ENCODE measurements around the gene TENT4A. TPM values are rescaled to one million over a fixed set of nuclear protein-coding genes. Genes with fewer than 3 reads are reported as not detected.

Gene TENT4A
- total and polyA plus RNA-seq, 10 of the 15 experiments (the other 5 are each of a cell fraction or from before 2014, with no cell fraction given), result 1.4 to 30.6 (median 12.5) TPM

DNA sequence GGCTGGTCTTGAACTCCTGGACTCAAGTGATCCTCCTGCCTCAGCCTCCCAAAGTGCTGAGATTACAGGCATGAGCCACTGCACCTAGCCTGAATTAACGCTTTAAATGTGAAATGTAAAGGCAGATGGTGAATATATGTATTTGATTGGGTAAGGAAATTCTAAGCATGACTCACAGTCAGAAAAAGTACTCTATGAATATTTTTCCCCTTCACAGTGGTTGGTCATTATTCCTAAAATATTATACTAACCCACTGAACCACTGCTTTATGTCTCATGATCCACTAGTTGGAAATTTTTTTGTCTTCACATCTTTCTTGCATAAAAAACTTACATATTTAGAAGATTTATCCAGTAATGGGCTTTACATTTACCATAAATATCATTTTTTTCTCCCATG is 14.5 kb upstream of the TENT4A start:
- Histone ChIP-seq H3K79me2 (ENCODE audit: control insufficient read depth, insufficient read depth, low read length) (no peaks in the 10 kb centered on the region), H4K20me1 (ENCODE audit: control insufficient read depth, insufficient read depth) (no peaks in the 10 kb centered on the region), H3K36me3 (ENCODE audit: control insufficient read depth in 2 of 2, insufficient read depth in 2 of 2, low read length in 1 of 2) (no peaks in the 10 kb centered on the region), H3K4me1 (ENCODE audit: control insufficient read depth, insufficient read depth, low read length) (no peaks in the 10 kb centered on the region), H3K9ac (ENCODE audit: control insufficient read depth, insufficient read depth, low read length) (no peak overlapping the region), H3K9me3 (replicated peaks; ENCODE audit: control insufficient read depth, insufficient read depth, low read length) (peaks cover 1% of the 10 kb centered on the region; the same call in 2 of the 3 replicates), H3K27me3 (replicated peaks in 1 of 2; ENCODE audit: control insufficient read depth in 2 of 2, insufficient read depth in 2 of 2, low read length in 1 of 2) (no peaks in the 10 kb centered on the region; a peak in 1 of 4 replicates), H3K27ac (ENCODE audit: control insufficient read depth, insufficient read depth) (no peak overlapping the region), H3K4me2 (ENCODE audit: control insufficient read depth, insufficient read depth) (no peak overlapping the region), H2AFZ (ENCODE audit: control insufficient read depth, low read depth, low read length) (no peak overlapping the region), H3K4me3 (no peak overlapping the region)
- ChIA-PET SMC1A (ENCODE audit: uncharacterized antibody, unreplicated experiment) (interaction anchor here (1.7 to 2.4 kb wide), 2 partner anchors 11 to 46 kb away, joined by 4 to 7 read pairs; no protein-coding TSS in a partner anchor), RAD21 (ENCODE audit: unreplicated experiment) (no interaction called here), CTCF (no interaction called here), POLR2A (no interaction called here)
- in situ Hi-C loops (cut with MboI) (no loop called here), intact Hi-C loops (cut with micrococcal nuclease; ENCODE audit: unreplicated experiment) (no loop called here)
- ATAC-seq (no peak), DNase-seq (ENCODE audit: low read depth, low spot score) (no peak), FAIRE-seq (no peak)
- TF ChIP-seq NFYA (IDR thresholded peaks at IDR 0.05; ENCODE audit: borderline replicate concordance, low read depth, low read length) (no peak), MLLT1 (IDR thresholded peaks at IDR 0.05) (no peak), FOS (IDR thresholded peaks at IDR 0.05; ENCODE audit: borderline replicate concordance, extremely low read depth, insufficient read length) (no peak), SKIL (IDR thresholded peaks at IDR 0.05; ENCODE audit: low read depth, poor library complexity, severe bottlenecking) (no peak)
- TF ChIP-seq, protein P1, sequence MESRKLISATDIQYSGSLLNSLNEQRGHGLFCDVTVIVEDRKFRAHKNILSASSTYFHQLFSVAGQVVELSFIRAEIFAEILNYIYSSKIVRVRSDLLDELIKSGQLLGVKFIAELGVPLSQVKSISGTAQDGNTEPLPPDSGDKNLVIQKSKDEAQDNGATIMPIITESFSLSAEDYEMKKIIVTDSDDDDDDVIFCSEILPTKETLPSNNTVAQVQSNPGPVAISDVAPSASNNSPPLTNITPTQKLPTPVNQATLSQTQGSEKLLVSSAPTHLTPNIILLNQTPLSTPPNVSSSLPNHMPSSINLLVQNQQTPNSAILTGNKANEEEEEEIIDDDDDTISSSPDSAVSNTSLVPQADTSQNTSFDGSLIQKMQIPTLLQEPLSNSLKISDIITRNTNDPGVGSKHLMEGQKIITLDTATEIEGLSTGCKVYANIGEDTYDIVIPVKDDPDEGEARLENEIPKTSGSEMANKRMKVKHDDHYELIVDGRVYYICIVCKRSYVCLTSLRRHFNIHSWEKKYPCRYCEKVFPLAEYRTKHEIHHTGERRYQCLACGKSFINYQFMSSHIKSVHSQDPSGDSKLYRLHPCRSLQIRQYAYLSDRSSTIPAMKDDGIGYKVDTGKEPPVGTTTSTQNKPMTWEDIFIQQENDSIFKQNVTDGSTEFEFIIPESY (IDR thresholded peaks at IDR 0.05), result no peak
- 0% methylated on average over 1 of the region's 1 CpG for WGBS (ENCODE audit: insufficient coverage, insufficient replicate concordance, low lambda C conversion rate, missing lambda C conversion rate)
- BruUV-seq (replicated peaks), result no TSS peak
